Measurements from ENCODE around the gene COL9A1.

COL9A1 gene

GRCh38 chr6:70272071-70272470 is 30.8 kb downstream of the COL9A1 start:
- TF ChIP-seq ZNF274 (IDR thresholded peaks at IDR 0.05; ENCODE audit: low read depth, low read length): no peak
- no peak overlapping the region for H3K4me3 ChIP-seq (ENCODE audit: low read length)

DNA sequence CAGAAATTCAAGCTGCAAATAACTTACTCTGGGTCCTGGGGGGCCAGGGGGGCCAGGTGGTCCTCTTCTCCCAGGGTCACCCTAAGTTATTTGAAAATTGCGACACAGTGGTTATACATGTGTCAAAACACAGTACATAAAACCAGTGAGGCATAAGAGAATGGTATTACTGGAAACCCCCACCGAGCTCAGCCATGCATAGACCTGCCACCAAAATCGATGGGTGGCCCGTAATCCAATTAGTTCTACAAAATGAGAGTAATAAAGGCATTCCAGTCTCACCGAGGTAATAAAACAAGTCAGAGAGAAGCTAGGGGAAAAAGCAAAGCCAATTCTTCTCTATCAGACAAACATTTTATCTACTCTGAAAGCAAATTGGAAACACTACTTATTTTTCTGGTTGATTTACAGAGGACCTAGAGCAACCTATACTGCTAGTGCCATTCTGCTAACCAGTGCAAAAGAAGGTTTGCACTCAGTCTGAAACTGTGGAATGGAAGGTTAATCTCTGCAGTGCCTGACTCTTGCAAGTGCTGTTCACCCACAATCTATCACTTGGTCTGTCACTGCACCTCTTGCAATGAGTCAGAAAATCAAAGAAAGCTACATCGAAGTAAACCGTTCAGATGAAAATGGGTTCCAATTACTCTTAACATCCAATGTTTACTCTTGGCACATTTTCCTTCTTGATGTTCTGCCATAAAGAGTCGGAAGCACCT is 32.4 kb downstream of the COL9A1 start:
- no peak for TF ChIP-seq ZNF274 (IDR thresholded peaks at IDR 0.05; ENCODE audit: low read depth, low read length)
- H3K4me3 ChIP-seq (ENCODE audit: low read length): no peak overlapping the region

- no peak for TF ChIP-seq ZNF274 (IDR thresholded peaks at IDR 0.05; ENCODE audit: low read depth, low read length)
- no peak overlapping the region for H3K4me3 ChIP-seq (ENCODE audit: low read length)
These were observed 36.7 kb downstream of the COL9A1 start for GRCh38 chr6:70266142-70266541.

GRCh38 chr6:70264306-70264705 is 38.6 kb downstream of the COL9A1 start:
- no peak overlapping the region for H3K4me3 ChIP-seq (ENCODE audit: low read length)
- no peak for TF ChIP-seq ZNF274 (IDR thresholded peaks at IDR 0.05; ENCODE audit: low read depth, low read length)

GRCh38 chr6:70258483-70258882 is 44.4 kb downstream of the COL9A1 start:
- no peak overlapping the region for H3K4me3 ChIP-seq (ENCODE audit: low read length)
- no peak for TF ChIP-seq ZNF274 (IDR thresholded peaks at IDR 0.05; ENCODE audit: low read depth, low read length)

- no peak overlapping the region for H3K4me3 ChIP-seq (ENCODE audit: low read length)
- TF ChIP-seq ZNF274 (IDR thresholded peaks at IDR 0.05; ENCODE audit: low read depth, low read length): no peak
These were observed 45.1 kb downstream of the COL9A1 start for GRCh38 chr6:70257768-70258273.

GRCh38 chr6:70254784-70255183 is 48.1 kb downstream of the COL9A1 start:
- TF ChIP-seq ZNF274 (IDR thresholded peaks at IDR 0.05; ENCODE audit: low read depth, low read length): no peak
- no peak overlapping the region for H3K4me3 ChIP-seq (ENCODE audit: low read length)

DNA sequence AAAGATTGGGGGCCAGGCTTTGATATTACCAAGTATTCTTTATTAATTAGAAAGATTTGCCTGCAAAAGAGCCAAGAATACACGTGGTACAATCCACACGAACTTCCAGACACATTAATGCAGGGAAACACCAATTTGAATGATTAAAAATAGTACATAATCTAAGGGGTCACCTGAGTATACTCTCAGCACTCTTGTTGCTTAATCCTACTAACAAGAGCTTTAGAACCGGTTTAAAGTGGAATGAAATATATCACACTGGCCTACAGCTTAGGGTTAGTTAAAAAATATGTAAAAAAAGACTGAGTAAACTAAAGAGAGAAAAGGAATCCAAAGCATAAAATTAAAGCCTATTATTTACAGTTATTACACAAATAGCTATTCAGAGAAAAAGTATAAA is 49.0 kb downstream of the COL9A1 start:
- no peak overlapping the region for H3K4me3 ChIP-seq (ENCODE audit: low read length)
- TF ChIP-seq ZNF274 (IDR thresholded peaks at IDR 0.05; ENCODE audit: low read depth, low read length): no peak

DNA sequence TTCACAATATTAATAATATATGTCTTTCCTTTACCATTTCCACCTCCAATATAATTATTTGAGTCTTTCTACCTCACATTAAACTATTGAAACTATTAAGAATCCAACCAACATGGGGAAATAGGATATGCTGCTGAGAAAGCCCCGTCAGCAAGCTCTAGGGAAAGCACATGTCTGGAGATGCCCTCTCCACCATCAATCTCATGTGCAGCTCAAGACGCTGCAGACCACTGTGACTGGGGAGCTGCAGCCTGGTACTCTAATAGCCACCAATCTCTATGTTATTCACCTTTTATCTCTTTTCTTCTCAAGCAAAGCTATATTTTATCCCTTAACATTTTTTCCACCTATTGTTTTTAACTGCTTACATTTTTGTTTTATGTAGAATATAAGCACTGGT is 50.3 kb downstream of the COL9A1 start:
- no peak for TF ChIP-seq ZNF274 (IDR thresholded peaks at IDR 0.05; ENCODE audit: low read depth, low read length)

GRCh38 chr6:70246118-70246517 is 56.8 kb downstream of the COL9A1 start:
- H3K4me3 ChIP-seq (ENCODE audit: low read length): no peak overlapping the region
- TF ChIP-seq ZNF274 (IDR thresholded peaks at IDR 0.05; ENCODE audit: low read depth, low read length): no peak

More for the DNA sequence above, 50.3 kb downstream of the COL9A1 start:
- H3K4me3 ChIP-seq (ENCODE audit: low read length): no peak overlapping the region

- no peak for TF ChIP-seq ZNF274 (IDR thresholded peaks at IDR 0.05; ENCODE audit: low read depth, low read length)
- H3K4me3 ChIP-seq (ENCODE audit: low read length): no peak overlapping the region
These were observed 60.9 kb downstream of the COL9A1 start for GRCh38 chr6:70241991-70242420.

DNA sequence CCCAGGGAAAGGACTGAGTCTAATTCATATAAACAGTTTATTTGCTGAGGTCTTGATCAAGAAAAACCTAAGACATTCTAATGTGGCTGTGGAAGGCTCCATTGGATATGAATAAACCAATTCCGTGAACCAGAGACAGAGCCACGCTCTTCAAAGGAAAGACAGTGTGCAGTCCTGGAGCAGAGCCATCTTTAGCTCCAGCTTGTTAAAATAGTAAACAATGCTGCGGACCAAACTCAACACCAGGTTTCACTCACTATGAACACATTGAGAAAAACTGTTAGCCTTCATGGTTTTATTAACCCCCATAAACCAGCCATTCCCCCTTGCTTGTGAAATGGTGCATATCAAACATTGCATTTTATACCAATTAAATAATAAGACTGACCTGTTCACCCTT is 61.9 kb downstream of the COL9A1 start:
- H3K4me3 ChIP-seq (ENCODE audit: low read length): no peak overlapping the region
- no peak for TF ChIP-seq ZNF274 (IDR thresholded peaks at IDR 0.05; ENCODE audit: low read depth, low read length)

DNA sequence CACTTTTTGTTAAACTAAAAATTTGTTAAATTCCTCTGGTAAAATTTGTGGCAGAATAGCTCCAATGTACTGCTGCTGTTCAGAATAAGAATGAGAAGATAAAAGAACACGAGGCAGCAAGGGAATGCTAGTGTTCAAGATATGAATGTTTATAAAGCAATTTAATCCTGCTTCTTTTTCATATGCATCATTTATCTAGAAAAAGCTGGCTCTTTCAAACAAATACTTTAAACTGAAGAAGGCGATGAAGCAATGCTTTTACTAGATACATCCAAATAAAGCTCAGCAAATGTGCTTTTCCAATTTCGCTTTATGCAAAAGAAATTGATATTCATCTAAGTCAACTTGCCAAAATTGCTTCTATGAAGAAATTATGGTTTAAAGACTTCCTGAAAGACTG is 66.5 kb downstream of the COL9A1 start:
- no peak overlapping the region for H3K4me3 ChIP-seq (ENCODE audit: low read length)
- no peak for TF ChIP-seq ZNF274 (IDR thresholded peaks at IDR 0.05; ENCODE audit: low read depth, low read length)

DNA sequence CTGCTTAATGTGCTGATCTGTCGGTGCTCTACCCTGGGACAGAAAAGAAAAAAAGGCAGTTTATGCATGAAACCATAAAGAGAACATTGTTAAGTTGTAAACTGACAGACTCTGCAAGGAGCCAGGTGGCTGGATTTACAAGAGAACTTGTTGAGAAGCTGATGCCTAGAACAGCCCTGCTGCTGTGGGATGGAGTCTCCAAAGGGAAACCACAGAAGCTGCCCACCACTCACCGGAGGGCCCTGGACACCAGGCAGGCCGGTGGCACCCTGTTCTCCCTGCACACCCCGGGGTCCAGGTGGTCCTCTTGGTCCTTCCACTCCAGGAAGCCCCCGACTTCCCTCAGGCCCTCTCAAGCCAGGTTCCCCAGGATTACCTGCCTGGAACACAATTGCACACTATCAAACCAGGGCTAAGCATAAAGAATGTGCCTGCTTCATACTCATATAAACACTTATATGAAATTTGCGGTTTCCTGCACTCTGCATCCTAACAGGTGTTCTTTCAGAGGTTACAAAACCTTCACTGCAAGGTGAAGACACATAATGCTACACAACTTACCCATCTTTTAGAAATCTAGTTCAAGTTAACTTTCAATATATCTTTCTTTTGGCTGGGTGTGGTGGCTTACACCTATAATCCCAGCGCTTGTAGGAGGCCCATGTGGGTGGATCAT is 68.2 kb downstream of the COL9A1 start:
- no peak for TF ChIP-seq ZNF274 (IDR thresholded peaks at IDR 0.05; ENCODE audit: low read depth, low read length)
- H3K4me3 ChIP-seq (ENCODE audit: low read length): no peak overlapping the region

GRCh38 chr6:70231311-70231710 is 71.6 kb downstream of the COL9A1 start:
- TF ChIP-seq ZNF274 (IDR thresholded peaks at IDR 0.05; ENCODE audit: low read depth, low read length): no peak
- no peak overlapping the region for H3K4me3 ChIP-seq (ENCODE audit: low read length)
